SIG-M5 treated with dmso at 0.1 percent for 504 hours (cell line): ENCODE results near the gene CRHBP.
"Not testable (repeated sequence)": the region's sequence is repeated elsewhere in the genome, so short reads cannot be mapped to it uniquely, and the experiment has no call there.

Experiments
- DNase-seq: peaks from one replicate; lab custom pipeline; 2025; ENCODE audit not compliant: unreplicated experiment; lab: John Stamatoyannopoulos, UW

Gene CRHBP

GRCh38 chr5:76952795-76953536, at the start of gene CRHBP:
TSS of gene CRHBP (plus strand) at chr5:76953045. CDS start at chr5:76953135, 90 bp downstream.
- DNase-seq, result no peak

GRCh38 chr5:76908166-76908565, 44.7 kb upstream of the CRHBP start:
- DNase-seq, result no peak

GRCh38 chr5:76910344-76910933, 42.4 kb upstream of the CRHBP start:
- not testable (repeated sequence) for DNase-seq

GRCh38 chr5:76914671-76915070, 38.2 kb upstream of the CRHBP start:
- DNase-seq, result not testable (repeated sequence)

GRCh38 chr5:76918539-76918938, 34.3 kb upstream of the CRHBP start:
- DNase-seq, result no peak

GRCh38 chr5:76920491-76920890, 32.4 kb upstream of the CRHBP start:
- no peak for DNase-seq

GRCh38 chr5:76926329-76927105, 26.3 kb upstream of the CRHBP start:
- no peak for DNase-seq

GRCh38 chr5:76927961-76928360, 24.9 kb upstream of the CRHBP start:
- no peak for DNase-seq

- no peak for DNase-seq
These were observed 22.8 kb upstream of the CRHBP start for GRCh38 chr5:76930083-76930482.

GRCh38 chr5:76938177-76938576, 14.7 kb upstream of the CRHBP start:
- DNase-seq, result no peak

GRCh38 chr5:76941000-76941399, 11.8 kb upstream of the CRHBP start:
- no peak for DNase-seq

GRCh38 chr5:76941442-76941841, 11.4 kb upstream of the CRHBP start:
- DNase-seq, result no peak

- DNase-seq, result no peak
These were observed 10.3 kb upstream of the CRHBP start for GRCh38 chr5:76942581-76942980.

- no peak for DNase-seq
These were observed 9.8 kb upstream of the CRHBP start for GRCh38 chr5:76943006-76943405.

GRCh38 chr5:76944638-76945037, 8.2 kb upstream of the CRHBP start:
- DNase-seq, result no peak

GRCh38 chr5:76945238-76945637, 7.6 kb upstream of the CRHBP start:
- DNase-seq, result not testable (repeated sequence)

GRCh38 chr5:76946090-76946489, 6.8 kb upstream of the CRHBP start:
- no peak for DNase-seq

- DNase-seq, result no peak
These were observed 5.8 kb upstream of the CRHBP start for GRCh38 chr5:76947082-76947503.

- no peak for DNase-seq
These were observed 922 bp downstream of the CRHBP start for GRCh38 chr5:76953551-76954382.

GRCh38 chr5:76954383-76954763, 1.5 kb downstream of the CRHBP start:
- DNase-seq, result no peak

- no peak for DNase-seq
These were observed 3.2 kb downstream of the CRHBP start for GRCh38 chr5:76956033-76956432.
